PC-3 (cell line): ENCODE results near the gene ZMYND11.

Experiments used
- CTCF ChIP-seq: fragments of 300-600 bp; sonication (generic); conservative IDR thresholded peaks from 2 replicates; pipeline ENCODE4 v1.5.1; 2017; ENCODE audit warnings: antibody characterized with exemption, low read depth, mild to moderate bottlenecking, low read length
- EZH2 ChIP-seq: fragments of 300-600 bp; sonication (generic); IDR thresholded peaks from one replicate; pipeline ENCODE4 v1.6.1; 2017; ENCODE audit warnings: antibody characterized with exemption, mild to moderate bottlenecking, low read length; ENCODE audit not compliant: unreplicated experiment
- EZH2phosphoT487 ChIP-seq: fragments of 300-600 bp; sonication (generic); IDR thresholded peaks from 2 replicates; pipeline ENCODE4 v1.6.1; 2018; ENCODE audit warnings: mild to moderate bottlenecking, antibody characterized with exemption, low read length, borderline replicate concordance

GRCh38 chr10:248307-248706, 113.1 kb downstream of the ZMYND11 start:
- TF ChIP-seq CTCF: no peak
- TF ChIP-seq EZH2: no peak
- no peak for TF ChIP-seq EZH2phosphoT487
